Right ventricle myocardium inferior (tissue), 1 donor: ENCODE results near the gene AVPR2. TPM values are rescaled to one million over a fixed set of nuclear protein-coding genes. Genes with fewer than 3 reads are reported as not detected.
A peak's percentile ranks its signal among the peaks of the same experiment; 100 is the strongest.

Source experiments
- ATAC-seq: fragments of 200-7000 bp; cut with Tn5 transposase; one replicate; pipeline ENCODE4 v1.9.1; 2020; ENCODE audit warnings: mild to moderate bottlenecking, moderate library complexity
- DNase-seq: peaks from one replicate; pipeline ENCODE4 v3.0.0; 2021; ENCODE audit errors: missing footprints
- intact Hi-C: fragments of 100-400 bp; cut with DNase I; formaldehyde crosslinking; loops from one replicate; pipeline ENCODE4 v1.11.0; 2022
- total RNA-seq: library from RNA; stranded (reverse); fragmentation: NEBNext Ultra II Directional; extraction: Animal tissue kit (Norgen Biotek cat#: 25700); gene quantifications from one replicate; pipeline ENCODE4 v1.2.1, GENCODE V29; 2021
- donor health status: DM: no; HTN: yes; CAD: no; lungs with severe emphysema.

AVPR2 gene
- total RNA-seq, 1 donor from 2014 or later = 3.2 TPM

- intact Hi-C loops = no loop called here
- DNase-seq (no peak), ATAC-seq (no peak)
Observed at GRCh38 chrX:153882086-153882498, 22.4 kb upstream of the AVPR2 start.

- intact Hi-C loops = no loop called here
- ATAC-seq (no peak), DNase-seq (no peak)
Observed at GRCh38 chrX:153882557-153882956, 21.9 kb upstream of the AVPR2 start.

GRCh38 chrX:153883163-153883843 is 21.2 kb upstream of the AVPR2 start:
- DNase-seq (no peak), ATAC-seq (no peak)
- intact Hi-C loops = no loop called here

GRCh38 chrX:153884136-153884535 is 20.3 kb upstream of the AVPR2 start:
- ATAC-seq (no peak), DNase-seq (no peak)
- intact Hi-C loops = no loop called here

GRCh38 chrX:153884590-153884989 is 19.9 kb upstream of the AVPR2 start:
- DNase-seq (no peak), ATAC-seq (no peak)
- intact Hi-C loops = no loop called here

- no peak for DNase-seq
- no peak for ATAC-seq
- intact Hi-C loops = no loop called here
Observed at GRCh38 chrX:153885208-153885787, 19.2 kb upstream of the AVPR2 start.

- DNase-seq (no peak), ATAC-seq (no peak)
- intact Hi-C loops = no loop called here
Observed at GRCh38 chrX:153885968-153886903, 18.2 kb upstream of the AVPR2 start, which contains the start of gene L1CAM. Gene L1CAM (minus strand): TSS chrX:153886173. CDS start chrX:153875836, 10,337 bp downstream.

GRCh38 chrX:153886915-153887314 is 17.6 kb upstream of the AVPR2 start:
- no peak for ATAC-seq

GRCh38 chrX:153887385-153887784 is 17.1 kb upstream of the AVPR2 start:
- intact Hi-C loops = no loop called here
- ATAC-seq = no peak
- DNase-seq = no peak

More at GRCh38 chrX:153886915-153887314, 17.6 kb upstream of the AVPR2 start:
- intact Hi-C loops = no loop called here
- no peak for DNase-seq

GRCh38 chrX:153888344-153888743 is 16.1 kb upstream of the AVPR2 start:
- no peak for ATAC-seq

GRCh38 chrX:153889123-153889522 is 15.3 kb upstream of the AVPR2 start:
- DNase-seq (no peak), ATAC-seq (no peak)
- intact Hi-C loops = no loop called here

More at GRCh38 chrX:153888344-153888743, 16.1 kb upstream of the AVPR2 start:
- intact Hi-C loops = no loop called here
- DNase-seq = no peak

- DNase-seq (no peak), ATAC-seq (no peak)
- intact Hi-C loops = no loop called here
Observed at GRCh38 chrX:153897899-153898298, 6.6 kb upstream of the AVPR2 start.

GRCh38 chrX:153900831-153901752 is 3.4 kb upstream of the AVPR2 start:
- intact Hi-C loops = no loop called here
- ATAC-seq = peak; percentile 73
- DNase-seq = peak; percentile 82

GRCh38 chrX:153901753-153902140 is 2.7 kb upstream of the AVPR2 start:
- intact Hi-C loops = no loop called here

GRCh38 chrX:153902385-153902784 is 2.1 kb upstream of the AVPR2 start:
- intact Hi-C loops = no loop called here
- DNase-seq (no peak), ATAC-seq (no peak)

More at GRCh38 chrX:153901753-153902140, 2.7 kb upstream of the AVPR2 start:
- DNase-seq (no peak), ATAC-seq (no peak)

- intact Hi-C loops = no loop called here
- peak; percentile 52 for ATAC-seq
- no peak for DNase-seq
Observed at GRCh38 chrX:153903238-153903980, 1.1 kb upstream of the AVPR2 start.

- no peak for DNase-seq
- intact Hi-C loops = no loop called here
Observed at GRCh38 chrX:153905481-153906095, 1.1 kb downstream of the AVPR2 start.

More at GRCh38 chrX:153905481-153906095, 1.1 kb downstream of the AVPR2 start:
- ATAC-seq = no peak
